Right atrium auricular region (tissue), 2 donors: ENCODE data around the gene DPPA3. TPM values are rescaled to one million over a fixed set of nuclear protein-coding genes. Genes with fewer than 3 reads are reported as not detected.
A peak's percentile ranks its signal among the peaks of the same experiment; 100 is the strongest.

Source experiments
- DNase-seq: peaks from one replicate; pipeline ENCODE4 v3.0.0-alpha.2; 2019; ENCODE audit warnings: low spot score
- H3K27ac ChIP-seq, 2 donors: fragments of 200-600 bp; sonication (generic); 1 replicate in 1 of 2; 2 replicates in 1 of 2; pipeline ENCODE4 v1.5.1; 2016 to 2019
- H3K27me3 ChIP-seq, 2 donors: fragments of 200-600 bp; sonication (generic); one replicate each; pipeline versions ENCODE4 v1.5.1 to v1.6.0; 2017 to 2019
- H3K36me3 ChIP-seq: fragments of 200-600 bp; sonication (generic); one replicate; pipeline ENCODE4 v1.5.1; 2016
- H3K4me1 ChIP-seq, 2 donors: fragments of 200-600 bp; sonication (generic); one replicate each; pipeline versions ENCODE4 v1.5.1 to v1.6.0; 2017 to 2019
- H3K4me3 ChIP-seq, 2 donors: fragments of 200-600 bp; sonication (generic); 1 replicate in 1 of 2; 2 replicates in 1 of 2; pipeline ENCODE4 v1.5.1; 2017 to 2019; ENCODE audit warnings: mild to moderate bottlenecking in 1 of 2, moderate library complexity in 1 of 2
- H3K9me3 ChIP-seq, 2 donors: fragments of 200-600 bp; sonication (generic); one replicate each; pipeline ENCODE4 v1.5.1; 2019
- CTCF ChIP-seq, 2 donors: fragments of 200-600 bp; sonication (generic); IDR thresholded peaks; one replicate each; pipeline ENCODE4 v1.5.1; 2019; ENCODE audit warnings: antibody characterized with exemption in 2 of 2
- total RNA-seq, 2 donors: library from RNA; depleted of rRNA; stranded (reverse); fragments of >200 nt; gene quantifications; one replicate each; pipeline ENCODE4 v1.1.0, GENCODE V29; 2016

DPPA3 gene
- total RNA-seq, 2 donors from 2014 or later, result not detected

DNA sequence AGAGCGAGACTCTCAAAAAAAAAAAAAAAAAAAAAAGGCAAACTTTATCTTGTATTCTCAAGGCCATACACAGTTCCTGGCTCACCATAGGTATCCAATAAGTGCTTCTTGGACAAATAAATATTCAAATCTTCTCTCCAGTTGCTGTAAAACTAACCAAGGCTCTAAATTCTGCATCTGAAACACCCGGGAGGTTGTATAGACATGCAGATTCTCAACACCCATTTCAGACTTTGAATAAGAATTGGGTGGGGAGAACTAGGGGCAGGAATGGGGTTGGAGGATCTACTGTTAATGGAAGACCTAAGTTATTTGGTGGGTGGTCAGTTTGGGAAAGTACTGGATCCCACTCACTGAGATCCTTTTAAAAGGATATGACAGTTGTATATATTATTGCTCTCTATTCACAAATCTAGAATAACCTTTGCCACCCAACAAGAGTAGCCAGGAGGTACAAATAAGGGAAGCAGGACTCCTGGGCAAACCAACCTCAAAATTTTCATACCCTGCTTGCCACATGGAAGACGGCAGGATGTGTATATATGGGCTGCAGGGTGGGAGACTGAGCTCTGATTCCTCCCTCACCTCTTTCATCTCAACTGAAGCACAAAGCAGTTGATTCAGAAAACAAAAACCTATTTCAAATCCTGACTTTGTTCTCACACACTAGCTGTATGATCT is 16.5 kb upstream of the DPPA3 start:
- no peaks in the 10 kb centered on the region for H3K27me3 ChIP-seq
- no peak overlapping the region for H3K4me3 ChIP-seq
- no peaks in the 10 kb centered on the region for H3K9me3 ChIP-seq
- no peak overlapping the region for H3K27ac ChIP-seq
- peaks cover 0 to 10% of the 10 kb centered on the region in 2 donors for H3K4me1 ChIP-seq
- no peaks in the 10 kb centered on the region for H3K36me3 ChIP-seq
- TF ChIP-seq CTCF (IDR thresholded peaks at IDR 0.05), result no peak
- no peak for DNase-seq

- no peaks in the 10 kb centered on the region for H3K27me3 ChIP-seq
- no peaks in the 10 kb centered on the region for H3K36me3 ChIP-seq
- no peak for TF ChIP-seq CTCF (IDR thresholded peaks at IDR 0.05)
- no peak overlapping the region for H3K4me3 ChIP-seq
- H3K9me3 ChIP-seq, result no peaks in the 10 kb centered on the region
- H3K4me1 ChIP-seq, result peaks cover 0 to 10% of the 10 kb centered on the region in 2 donors
- no peak for DNase-seq
- H3K27ac ChIP-seq, result no peak overlapping the region
These were observed 16.0 kb upstream of the DPPA3 start for GRCh38 chr12:7695237-7695560.

- Histone ChIP-seq H3K9me3 (no peaks in the 10 kb centered on the region), H3K27me3 (no peaks in the 10 kb centered on the region), H3K4me1 (peaks cover 0 to 10% of the 10 kb centered on the region in 2 donors), H3K4me3 (no peak within 1 kb of the TSS), H3K27ac (no peak within 1 kb of the TSS), H3K36me3 (no peaks in the 10 kb centered on the region)
- no peak for TF ChIP-seq CTCF (IDR thresholded peaks at IDR 0.05)
- DNase-seq, result peak; percentile 59
These were observed 15.6 kb upstream of the DPPA3 start, which contains the start of gene GDF3 for GRCh38 chr12:7695566-7696197. Gene GDF3, minus strand, starts transcription at chr12:7695775. Its CDS starts 47 bp downstream, at chr12:7695728.

GRCh38 chr12:7705846-7706245 is 5.4 kb upstream of the DPPA3 start:
- TF ChIP-seq CTCF (IDR thresholded peaks at IDR 0.05), result no peak

GRCh38 chr12:7709969-7710675 is 1.1 kb upstream of the DPPA3 start:
- TF ChIP-seq CTCF (IDR thresholded peaks at IDR 0.05), result no peak
- Histone ChIP-seq H3K4me1 (no peaks in the 10 kb centered on the region), H3K27me3 (no peaks in the 10 kb centered on the region), H3K36me3 (no peaks in the 10 kb centered on the region), H3K27ac (no peak overlapping the region), H3K4me3 (no peak overlapping the region), H3K9me3 (no peaks in the 10 kb centered on the region)
- no peak for DNase-seq

More at GRCh38 chr12:7705846-7706245, 5.4 kb upstream of the DPPA3 start:
- H3K4me1 ChIP-seq, result no peaks in the 10 kb centered on the region
- no peak overlapping the region for H3K27ac ChIP-seq
- H3K9me3 ChIP-seq, result no peaks in the 10 kb centered on the region
- H3K4me3 ChIP-seq, result no peak overlapping the region
- H3K36me3 ChIP-seq, result no peaks in the 10 kb centered on the region
- H3K27me3 ChIP-seq, result no peaks in the 10 kb centered on the region
- no peak for DNase-seq
